HG03025 (cell line): ENCODE data around the gene KIDINS220.

Experiments used
- ATAC-seq: cut with Tn5 transposase; IDR thresholded peaks from one replicate; pipeline ENCODE4 v1.9.1; 2021; ENCODE audit warnings: mild to moderate bottlenecking, moderate library complexity; ENCODE audit not compliant: unreplicated experiment, low FRiP score

KIDINS220 gene

DNA sequence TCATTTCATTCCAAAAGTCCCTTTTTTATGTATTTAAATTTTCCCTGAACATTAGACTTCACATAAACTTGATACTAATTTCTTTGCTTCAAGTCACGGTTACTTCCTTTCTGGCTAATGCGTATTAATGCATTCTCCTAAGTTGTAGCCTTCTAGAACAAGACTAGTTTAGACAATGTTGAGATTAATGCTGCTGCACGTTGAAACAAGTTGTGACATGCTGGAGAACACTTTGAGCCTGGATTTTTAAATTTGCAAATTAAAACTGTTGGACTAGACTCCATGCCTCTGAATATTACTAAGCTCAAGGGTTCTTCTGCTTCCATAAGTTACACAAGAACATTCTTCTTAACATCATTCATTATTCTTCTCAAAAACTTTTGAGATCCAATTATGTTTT lies 126.5 kb downstream of the KIDINS220 start:
- ATAC-seq, result no peak

DNA sequence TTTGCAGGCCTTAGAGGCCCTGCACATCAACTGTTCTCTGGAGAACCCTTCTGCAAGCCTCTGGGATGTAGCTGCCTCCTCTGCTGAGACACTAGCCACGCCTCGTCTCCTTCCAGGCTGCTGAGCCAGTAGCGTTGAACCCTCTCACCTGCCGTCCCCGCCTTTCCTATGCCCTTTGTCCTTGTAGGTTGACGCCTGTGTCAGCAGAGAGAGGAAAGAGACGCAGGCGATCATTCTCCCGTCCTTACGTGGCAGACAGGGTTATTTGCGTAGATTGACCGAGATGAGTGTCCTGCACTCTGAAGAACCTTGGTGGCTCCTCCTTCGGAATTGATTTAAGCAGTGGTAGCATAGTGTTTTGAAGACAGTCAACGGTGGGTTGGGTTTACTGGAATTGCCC lies 127.8 kb downstream of the KIDINS220 start:
- ATAC-seq, result no peak

DNA sequence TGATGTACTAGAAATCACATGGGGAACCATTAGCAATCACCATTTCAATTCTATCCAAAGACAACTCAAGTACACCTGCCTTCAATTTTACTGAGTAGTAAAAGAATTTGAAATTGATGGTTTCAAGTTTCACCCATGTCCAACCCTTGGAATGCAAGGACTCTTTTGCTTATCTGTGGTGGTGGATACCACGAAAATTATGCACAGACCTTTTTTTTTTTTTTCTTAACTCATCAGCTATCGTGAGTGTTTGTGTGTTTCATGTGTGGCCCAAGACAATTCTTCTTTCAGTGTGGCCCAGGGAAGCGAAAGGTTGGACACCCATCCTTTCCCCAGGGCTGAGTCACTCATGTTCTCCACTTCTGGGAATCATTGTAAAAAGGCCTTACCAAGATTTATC lies 132.5 kb downstream of the KIDINS220 start:
- ATAC-seq, result no peak

DNA sequence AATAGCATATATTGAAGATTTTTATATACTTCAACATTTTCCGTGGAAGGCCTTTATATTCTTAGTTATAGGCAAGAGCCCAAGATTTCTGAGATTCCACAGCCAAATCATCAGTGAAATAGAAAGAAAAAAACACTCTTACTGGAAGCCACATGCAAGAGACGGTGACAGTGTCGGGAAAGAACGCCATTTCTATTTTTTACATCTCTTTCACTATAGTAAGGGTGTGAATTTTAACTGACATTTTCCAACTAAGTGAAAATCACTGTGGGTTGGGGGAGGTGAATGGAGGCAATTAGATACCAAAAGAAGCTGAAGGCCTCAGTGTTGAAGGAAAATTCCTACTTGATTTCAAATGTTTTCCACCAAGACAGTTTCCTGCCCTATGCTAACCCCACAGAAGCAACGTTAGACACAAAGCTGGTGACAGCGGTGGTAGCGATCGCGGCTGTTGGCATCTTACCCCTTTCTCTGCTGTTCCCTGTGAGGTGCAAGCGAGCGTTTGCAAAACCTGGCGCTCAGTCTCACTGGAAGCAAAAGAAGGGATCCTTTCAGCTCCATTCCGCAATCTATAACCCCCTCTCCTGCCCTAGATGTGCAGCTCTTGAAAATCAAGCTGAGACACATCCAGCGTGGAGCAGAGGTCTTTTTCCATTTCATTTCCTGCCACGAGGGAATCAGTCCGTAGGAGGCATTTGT lies 135.6 kb downstream of the KIDINS220 start:
- no peak for ATAC-seq

DNA sequence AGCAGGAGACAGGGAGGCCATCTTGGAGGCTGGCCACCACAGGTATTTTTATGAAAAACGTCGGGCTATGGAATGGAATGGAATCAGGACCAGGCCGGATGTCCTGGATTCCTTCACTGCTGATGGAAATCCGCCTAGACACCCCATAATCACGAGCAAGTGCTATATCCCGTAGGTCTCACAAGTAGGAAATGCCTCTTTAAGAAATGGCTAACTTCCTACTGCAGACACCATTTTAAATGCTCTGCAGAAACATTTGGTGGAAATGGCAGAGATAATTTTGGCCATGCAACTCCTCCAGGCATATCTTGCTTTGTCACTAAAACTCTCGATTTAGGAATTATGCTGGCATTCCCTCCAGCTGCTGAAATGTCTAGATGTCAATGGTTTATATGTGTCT lies 137.6 kb downstream of the KIDINS220 start:
- ATAC-seq, result no peak

DNA sequence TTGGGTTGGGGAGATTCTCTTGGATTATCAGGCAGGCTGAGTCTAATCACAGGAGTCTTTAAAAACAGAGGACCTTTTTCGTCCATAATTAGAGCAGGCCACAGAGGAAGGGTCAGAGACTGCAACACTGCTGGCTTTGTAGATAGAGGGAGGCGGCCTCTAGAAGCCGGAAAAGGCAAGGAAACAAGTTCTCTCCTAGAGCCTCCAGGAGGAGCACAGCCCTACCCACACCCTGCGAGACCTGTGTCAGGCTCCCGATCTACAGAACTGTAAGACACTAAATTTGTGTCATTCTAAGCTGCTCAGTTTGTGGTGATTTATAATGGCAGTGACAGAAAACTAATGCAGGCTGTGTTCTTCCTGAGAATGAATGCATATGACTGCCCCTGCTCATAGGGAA lies 140.2 kb downstream of the KIDINS220 start:
- no peak for ATAC-seq

DNA sequence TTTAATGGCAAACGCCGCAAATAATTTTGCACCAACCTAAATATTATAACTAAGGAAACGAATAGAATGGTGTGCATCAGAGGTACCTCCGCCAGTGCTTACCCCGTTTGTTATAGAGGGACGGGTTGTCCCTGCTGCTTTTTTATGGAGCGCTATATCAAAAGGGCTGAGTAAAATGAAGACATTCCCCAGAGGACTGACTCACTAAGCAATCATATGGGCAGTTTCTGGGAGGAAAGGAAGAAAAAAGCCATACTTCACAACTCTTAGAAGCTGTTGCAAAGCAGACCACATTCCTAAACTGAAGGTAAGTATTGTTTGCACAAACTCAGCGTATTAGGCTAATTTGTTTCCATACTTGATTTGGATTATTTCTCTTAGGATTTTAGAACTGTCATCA lies 142.7 kb downstream of the KIDINS220 start:
- no peak for ATAC-seq

DNA sequence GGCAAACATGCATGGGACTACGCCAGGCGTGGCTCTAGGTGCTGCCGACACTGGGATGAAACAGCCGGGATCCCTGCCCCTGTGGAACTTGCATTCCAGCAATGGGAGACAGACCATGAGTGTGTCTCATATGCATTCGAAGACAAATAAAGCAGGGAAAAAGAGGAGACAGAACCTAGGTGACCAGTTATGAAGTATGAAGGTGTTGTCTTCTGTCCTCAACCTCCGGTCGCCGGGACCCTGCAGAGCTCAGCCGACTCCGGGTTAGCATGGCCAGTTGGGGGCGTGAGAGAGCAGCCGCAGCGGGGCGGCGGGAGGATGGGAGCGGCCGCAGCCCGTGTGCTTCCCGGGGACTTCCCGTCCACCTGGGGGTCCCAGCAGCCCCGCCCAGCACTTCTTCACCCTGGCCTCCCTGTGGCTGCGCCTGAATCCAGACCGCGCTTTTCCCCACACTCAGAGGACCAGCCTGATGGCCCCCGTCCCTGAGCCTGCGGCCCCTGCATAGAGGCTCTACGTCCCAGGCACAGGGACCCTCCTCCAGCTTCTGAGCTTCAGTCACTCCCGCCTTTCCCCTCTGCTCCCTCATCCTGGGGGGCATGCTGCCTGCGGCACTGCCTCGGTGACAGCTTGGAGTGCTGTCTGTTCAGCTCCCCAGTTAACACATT lies 144.1 kb downstream of the KIDINS220 start:
- no peak for ATAC-seq

DNA sequence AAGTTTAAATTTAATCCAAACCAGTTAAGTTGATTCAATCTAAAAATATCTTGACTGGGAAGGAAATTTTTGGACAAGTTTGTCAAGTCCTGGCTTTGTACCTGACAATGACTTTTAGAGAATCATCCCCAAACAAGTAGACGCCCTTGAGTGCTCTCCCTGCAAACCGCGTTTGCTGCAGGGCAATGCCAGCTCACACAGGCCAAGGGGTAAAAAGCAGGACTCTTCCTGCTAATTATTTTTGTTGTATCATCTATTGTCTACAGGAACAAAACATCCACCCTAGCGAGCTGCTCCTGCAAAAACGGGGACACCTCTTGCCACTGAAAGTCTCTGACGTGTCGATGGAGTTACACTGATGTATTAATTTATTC lies 144.6 kb downstream of the KIDINS220 start:
- ATAC-seq, result no peak

DNA sequence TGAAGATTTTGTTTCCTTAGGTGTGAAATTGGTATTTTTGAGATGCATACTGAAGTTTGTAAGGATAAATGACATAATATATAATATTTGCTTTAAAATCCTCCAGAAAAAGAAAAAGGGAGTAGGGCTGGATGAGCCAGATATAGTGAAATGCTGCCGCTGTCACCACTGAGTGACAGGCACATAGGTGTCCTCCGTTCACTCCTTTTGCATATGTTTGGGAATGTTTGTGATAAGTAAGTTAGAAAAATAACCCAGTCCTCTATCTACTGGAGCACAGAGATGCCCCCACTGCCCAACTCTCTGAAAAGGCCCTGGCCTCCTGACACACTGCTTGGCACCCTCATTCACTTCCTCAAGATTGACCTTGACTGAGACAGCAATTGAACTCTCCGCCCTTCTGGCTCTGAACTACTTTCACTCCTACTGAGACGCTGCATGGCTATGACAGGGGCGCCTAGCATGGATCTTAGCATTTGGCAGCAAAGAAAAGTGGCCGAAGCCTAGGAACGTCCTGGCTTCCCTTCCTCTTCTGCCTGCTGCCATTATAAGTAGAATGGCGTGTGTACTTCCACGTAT lies 145.5 kb downstream of the KIDINS220 start:
- no peak for ATAC-seq

DNA sequence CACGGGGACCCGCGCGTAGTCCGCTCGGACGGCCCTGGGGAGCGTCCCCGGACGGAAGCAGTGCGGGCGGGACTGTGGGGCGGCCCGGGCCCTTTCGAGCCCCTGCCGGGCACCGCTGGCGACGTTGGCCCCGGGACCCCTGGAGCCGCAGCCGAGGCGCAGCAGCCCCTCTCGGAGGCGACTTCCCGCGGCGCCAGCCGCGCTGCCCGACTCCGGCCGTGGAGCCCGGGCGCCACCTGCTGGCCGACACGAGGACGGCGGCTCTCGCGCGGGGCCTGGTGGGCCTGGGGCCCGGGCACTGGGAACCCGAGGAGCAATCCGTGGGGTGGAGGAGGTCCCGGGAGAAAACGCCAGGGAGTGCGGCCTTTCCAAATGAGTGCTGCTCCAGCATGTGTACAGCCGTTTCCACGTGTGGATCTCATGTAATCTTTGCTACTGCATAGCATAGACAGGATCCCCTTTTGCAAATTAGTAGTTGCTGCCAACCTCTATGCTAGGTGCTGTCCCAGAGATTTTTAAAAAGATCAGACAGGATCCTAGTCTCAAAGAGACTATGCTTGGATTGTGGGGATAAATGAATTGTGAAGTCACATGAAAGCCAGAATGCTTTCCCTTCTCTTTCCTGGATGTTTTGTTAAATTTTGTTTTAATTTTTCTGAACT lies 151.6 kb downstream of the KIDINS220 start:
- no peak for ATAC-seq

DNA sequence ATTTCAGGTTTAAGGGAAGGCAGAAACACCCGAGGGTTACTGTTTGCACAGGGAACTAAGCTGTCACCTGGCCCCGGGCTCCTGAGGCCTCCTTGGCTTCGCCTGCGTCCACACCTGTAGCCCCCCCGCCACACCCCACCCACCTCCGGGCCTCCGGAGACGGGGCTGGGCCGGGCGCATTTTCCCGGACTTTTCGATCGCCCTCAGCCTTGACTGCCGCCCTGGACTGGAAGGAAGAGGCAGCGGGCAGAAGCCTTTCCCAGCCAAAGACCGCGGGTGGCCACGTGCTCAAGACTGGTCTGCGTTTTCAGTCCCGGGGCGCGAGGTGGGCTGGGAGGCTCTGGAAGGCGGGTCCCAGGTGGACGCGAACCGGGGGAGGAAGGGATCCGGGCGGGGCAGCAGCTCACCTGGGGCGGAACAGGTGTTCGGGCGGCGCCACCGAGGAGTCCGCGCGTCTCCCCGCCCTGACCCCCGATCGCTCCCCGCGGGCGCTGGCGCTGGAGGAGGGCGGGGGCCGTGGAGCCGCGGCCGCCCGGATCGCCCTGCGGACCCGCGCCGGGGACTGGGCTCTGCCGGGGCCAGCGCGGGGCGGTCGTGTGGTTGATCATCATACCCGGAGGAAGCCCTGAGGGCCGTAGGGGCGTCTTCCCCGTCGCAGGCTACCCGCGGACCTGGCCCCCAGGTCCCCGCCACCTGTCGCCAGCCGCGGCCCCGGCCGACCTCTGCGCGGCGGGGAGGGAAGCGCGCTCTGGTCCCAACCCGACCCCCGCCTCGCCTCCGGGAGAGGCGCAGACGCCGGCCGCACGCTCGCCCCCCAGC lies 152.3 kb downstream of the KIDINS220 start:
- ATAC-seq, result no peak

DNA sequence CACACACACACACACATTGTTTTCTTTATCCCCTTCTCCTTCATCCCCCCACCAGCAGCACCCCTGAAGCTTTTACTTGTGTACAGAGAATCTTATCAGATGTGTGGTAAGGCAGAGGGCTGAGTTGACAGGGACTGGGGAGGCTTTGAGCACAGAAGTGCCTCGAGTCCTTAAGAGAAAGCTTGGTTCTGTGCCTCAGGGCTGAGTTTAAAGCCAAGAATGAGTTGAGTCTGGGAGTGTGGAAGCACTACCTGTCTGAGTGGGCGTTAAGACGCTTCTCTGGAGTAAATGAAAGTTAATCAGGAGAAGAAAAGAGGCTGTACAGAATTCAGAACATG lies 152.9 kb downstream of the KIDINS220 start:
- no peak for ATAC-seq

DNA sequence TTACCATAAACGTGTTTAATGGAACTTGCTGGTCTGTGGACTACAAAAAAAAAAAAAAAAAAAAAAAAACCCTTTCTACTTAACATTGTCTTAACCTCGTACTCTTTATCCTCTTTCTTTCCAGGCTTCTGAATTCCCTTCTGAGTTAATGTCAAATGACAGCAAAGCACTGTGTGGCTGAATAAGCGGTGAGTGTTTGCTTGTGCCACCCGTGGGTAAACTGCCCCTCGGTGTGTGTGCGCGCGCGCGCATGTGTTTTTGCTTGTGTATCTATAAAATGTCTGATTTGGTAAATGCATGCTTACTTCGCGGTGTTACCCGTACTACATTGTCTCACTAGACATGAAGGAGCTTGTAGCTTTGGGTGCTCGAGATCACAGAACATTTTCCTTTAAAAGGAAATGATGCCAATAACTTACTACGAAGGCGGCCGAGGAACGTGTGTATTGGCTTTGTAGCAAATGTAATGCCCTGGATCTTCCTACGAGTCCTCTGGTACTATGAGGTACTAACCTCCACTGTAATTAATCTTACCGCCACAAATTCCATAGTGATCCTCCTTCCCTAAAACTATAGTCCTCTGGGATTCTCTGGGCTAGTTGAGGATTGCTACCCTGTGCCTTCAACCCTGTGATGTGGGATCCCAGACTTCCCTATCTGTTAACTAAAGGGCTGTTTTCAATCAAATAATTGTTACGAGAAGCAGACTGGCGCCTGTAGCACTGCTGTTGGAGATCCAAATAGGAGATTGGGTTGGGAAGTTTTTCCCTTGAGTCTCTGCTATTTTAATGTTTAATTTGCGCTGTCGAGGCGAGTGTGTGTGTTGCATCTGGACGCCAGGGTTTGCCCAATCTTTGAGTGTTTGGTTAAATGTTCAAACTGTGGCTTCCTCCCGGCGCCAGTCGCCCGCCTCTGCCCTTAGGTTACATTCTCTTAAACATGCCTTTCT lies 154.4 kb downstream of the KIDINS220 start:
- ATAC-seq, result no peak

DNA sequence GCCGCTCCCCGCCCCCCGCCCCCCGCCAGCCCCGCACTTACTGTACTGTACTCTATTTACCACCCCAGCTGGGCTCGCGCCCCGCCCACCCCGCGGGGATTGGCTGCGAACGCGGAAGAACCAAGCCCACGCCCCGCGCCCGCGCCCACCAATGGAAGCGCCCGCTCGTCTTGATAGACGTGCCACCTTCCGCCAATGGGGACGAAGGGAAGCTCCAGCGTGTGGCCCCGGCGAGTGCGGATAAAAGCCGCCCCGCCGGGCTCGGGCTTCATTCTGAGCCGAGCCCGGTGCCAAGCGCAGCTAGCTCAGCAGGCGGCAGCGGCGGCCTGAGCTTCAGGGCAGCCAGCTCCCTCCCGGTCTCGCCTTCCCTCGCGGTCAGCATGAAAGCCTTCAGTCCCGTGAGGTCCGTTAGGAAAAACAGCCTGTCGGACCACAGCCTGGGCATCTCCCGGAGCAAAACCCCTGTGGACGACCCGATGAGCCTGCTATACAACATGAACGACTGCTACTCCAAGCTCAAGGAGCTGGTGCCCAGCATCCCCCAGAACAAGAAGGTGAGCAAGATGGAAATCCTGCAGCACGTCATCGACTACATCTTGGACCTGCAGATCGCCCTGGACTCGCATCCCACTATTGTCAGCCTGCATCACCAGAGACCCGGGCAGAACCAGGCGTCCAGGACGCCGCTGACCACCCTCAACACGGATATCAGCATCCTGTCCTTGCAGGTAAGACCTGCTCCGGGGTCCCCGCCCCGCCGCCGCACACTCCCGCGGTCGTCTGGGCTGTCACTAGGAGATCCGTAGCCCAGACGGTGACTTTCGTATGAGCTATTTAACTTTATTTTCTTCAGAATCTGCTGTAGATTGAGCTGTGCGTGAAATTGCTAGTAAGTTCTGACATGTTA lies 155.4 kb downstream of the KIDINS220 start, which contains the start of gene ID2:
Gene ID2, plus strand, starts transcription at position 271 of the 907 bp plus-strand sequence. Its CDS starts 110 bp downstream, at position 381.
- peak; percentile 55 for ATAC-seq

DNA sequence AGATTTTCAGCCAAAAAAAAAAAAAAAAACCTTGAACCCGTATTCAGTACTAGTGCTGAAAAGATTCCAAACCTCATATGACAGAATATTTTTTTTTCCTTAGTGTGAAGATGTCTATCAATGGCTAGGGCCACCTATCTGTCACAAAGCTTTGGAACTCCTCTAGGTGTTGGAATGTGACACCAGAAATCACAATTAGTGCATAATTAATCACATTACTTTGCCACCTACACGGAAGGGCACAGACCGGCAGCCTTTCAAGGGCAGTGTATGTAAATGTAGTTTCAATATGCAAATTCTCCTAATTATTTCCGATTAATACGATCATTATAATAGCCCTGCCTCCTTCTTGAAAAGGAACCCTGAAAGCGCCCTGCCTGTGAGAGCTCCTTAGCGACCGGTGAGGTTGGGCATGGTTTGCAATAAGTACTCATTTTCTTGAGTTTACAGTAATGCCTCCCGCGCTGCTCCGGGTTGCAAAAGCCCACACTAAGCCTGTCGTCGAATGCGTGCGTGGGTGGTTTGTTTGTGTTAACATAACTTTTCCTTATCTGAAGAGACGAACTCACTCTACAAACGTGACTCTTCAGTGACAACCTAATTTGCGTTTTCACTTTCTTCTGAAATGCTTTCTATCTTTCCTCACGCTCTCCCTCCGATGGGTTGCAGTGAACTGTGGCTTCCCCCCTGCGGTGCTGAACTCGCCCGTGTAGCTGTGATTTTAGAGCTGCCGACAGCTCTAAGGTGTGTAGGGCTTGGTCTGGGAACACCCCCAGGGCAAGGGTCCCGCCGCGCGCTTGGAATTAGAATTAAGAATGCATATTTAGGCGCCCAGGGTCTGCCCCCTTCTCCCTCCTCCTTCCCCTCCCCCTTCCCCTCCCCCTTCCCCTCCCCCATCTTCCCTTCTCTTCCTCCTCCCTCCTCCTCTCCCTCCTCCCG lies 156.3 kb downstream of the KIDINS220 start:
- no peak for ATAC-seq
